Stomach smooth muscle (tissue), 2 donors: Measurements from ENCODE around the gene DNAJB12.
A peak's percentile ranks its signal among the peaks of the same experiment; 100 is the strongest.
"Not testable (repeated sequence)": the region's sequence is repeated elsewhere in the genome, so short reads cannot be mapped to it uniquely, and the experiment has no call there.

Experiments used
- H3K27ac ChIP-seq: one replicate; pipeline ENCODE4 v1.7.0; 2013; ENCODE audit warnings: mild to moderate bottlenecking, low read length, inconsistent platforms
- H3K27me3 ChIP-seq, 2 donors: one replicate each; pipeline ENCODE4 v1.7.0; 2013; ENCODE audit warnings: low read length in 2 of 2; ENCODE audit not compliant: insufficient read depth in 2 of 2, control insufficient read depth in 1 of 2
- H3K36me3 ChIP-seq, 2 donors: one replicate each; pipeline ENCODE4 v1.7.0; 2013; ENCODE audit warnings: low read length in 2 of 2; ENCODE audit not compliant: control insufficient read depth in 2 of 2, insufficient read depth in 2 of 2
- H3K4me1 ChIP-seq: one replicate; pipeline ENCODE4 v1.7.0; 2013; ENCODE audit warnings: low read length; ENCODE audit not compliant: control insufficient read depth, insufficient read depth
- H3K4me3 ChIP-seq, 2 donors: one replicate each; pipeline ENCODE4 v1.7.0; 2013; ENCODE audit warnings: low read length in 2 of 2
- H3K9ac ChIP-seq, 2 donors: one replicate each; pipeline ENCODE4 v1.7.0; 2013; ENCODE audit warnings: low read length in 2 of 2, mild to moderate bottlenecking in 1 of 2
- H3K9me3 ChIP-seq, 2 donors: one replicate each; pipeline ENCODE4 v1.7.0; 2013; ENCODE audit warnings: low read length in 2 of 2; ENCODE audit not compliant: control insufficient read depth in 2 of 2
- donor health status: healthy.
- donor health status: Pancreatic carcinoma.

DNAJB12 gene

DNA sequence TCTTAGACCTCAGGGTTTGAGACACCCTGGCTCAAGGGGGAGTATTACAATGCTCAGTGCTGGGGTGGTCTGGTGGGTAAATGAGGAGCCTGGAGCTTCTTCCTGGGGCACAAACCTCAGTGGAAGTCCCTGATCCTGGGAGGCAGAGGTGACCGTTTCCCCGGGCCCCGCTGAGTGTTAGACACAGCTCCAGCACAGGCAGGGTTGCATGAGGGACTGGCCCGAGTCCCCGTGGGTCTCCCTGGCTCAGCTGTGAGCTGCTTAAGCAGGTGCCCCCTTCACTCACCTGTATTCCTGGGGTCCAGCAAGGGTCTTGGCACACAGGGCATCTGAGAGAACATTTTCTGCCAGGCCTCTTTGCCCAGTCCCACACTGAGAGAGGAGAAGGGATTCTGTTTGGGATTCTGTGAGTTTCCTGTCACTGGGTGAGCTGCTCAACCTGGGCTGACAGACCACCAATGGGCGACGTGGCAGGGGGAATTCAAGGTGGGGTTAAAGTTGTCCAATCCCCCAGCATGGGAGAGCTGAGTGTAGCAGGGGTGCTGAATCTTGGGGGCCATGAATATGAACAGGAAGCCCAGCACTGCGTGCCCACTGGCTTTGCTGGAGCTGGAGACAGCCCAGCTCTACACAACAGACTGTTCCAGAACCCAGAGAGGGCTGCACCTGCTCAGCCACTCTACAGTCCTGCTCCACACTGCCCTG lies 51.1 kb downstream of the DNAJB12 start:
- Histone ChIP-seq H3K27me3 (no peaks in the 10 kb centered on the region), H3K36me3 (no peaks in the 10 kb centered on the region), H3K9me3 (no peaks in the 10 kb centered on the region), H3K27ac (no peak overlapping the region), H3K4me1 (peaks cover 4% of the 10 kb centered on the region), H3K4me3 (no peak overlapping the region), H3K9ac (no peak overlapping the region)

DNA sequence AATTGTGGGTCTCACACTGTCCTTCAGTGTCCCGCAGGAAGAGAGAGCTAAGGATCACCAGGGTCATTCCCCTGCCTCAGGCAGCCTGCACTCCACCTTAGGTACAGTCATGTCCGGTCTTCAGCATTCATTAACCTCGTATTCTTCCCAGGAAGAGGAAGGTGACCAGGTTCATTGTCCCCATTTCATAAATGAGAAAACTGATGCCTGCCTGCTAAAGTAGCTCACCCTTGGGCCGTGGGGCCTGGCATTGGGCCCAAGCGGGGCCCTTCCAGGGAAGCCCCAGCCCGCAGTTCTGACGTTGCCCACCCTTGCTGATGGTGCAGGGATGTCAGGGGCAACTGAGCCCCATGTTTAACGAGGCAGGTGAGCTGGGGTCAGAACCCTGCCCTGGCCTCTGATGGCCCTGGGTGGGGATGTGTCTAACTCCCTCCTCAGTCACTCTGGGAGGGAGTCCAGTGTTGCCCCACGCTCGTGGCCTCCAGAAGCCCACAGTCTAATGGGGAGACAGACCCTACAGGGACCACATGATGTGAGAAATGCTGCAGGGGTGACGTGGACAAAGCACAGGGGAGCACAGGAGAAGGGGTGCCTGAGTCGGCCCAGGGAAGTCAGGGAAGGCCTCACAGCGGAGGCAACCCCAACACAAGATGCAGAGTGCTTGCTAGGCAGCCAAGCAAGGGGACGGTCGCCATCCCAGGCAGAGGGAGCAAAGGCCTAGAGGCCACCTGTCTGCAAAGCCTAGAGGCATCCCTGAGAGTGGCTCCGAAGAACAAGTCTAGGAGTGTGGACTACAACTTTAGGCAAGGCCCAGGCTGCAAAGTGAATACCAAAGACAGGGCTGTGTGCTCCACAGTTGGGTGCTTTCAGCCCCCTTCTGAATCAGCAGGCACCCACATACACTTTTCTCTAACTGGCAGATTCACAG lies 55.9 kb downstream of the DNAJB12 start:
- peak overlapping the region; percentile 89 for H3K27ac ChIP-seq
- H3K36me3 ChIP-seq, result no peaks in the 10 kb centered on the region
- no peaks in the 10 kb centered on the region for H3K27me3 ChIP-seq
- peak overlapping the region; percentile 2 to 66 for H3K9ac ChIP-seq
- no peaks in the 10 kb centered on the region for H3K9me3 ChIP-seq
- H3K4me1 ChIP-seq, result peaks cover 12% of the 10 kb centered on the region
- no peak overlapping the region for H3K4me3 ChIP-seq

DNA sequence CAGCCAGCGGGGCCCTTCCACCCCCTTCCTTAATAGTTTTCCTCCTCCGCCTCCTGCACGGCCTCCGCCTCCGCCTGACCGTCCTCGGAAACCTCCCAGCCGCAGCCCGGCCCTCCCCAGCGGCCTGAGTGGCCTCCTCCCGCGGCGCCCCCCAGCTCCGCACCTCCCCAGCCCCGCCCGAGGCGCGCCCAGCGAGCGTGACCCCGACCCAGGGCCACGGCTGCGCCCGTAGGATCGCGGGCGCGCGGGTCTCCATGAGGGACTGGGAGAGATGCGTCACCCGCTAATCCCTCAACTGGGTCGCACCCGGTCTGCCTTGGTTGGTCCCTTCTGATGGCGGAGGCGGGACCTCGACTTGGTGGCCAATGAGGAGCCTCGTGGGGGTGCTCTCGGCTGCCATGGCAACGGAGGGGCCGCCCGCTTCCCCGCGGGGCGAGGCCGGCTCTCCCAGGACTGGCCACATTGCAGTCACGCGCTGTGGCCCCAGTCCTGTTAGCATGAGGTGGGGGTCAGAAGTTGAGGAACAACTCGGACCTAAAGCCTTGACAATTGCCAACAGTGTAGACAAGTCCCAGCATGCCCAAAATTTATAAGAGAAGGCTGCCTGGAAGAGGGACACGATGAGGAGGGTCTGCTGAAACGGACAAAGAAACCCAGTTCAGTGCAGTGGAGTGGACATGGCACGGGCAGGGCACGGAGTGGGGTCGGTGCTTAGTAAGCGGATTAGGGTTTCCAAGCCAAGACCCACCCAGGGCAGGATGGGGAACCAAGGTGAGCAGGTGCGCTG lies 56.7 kb downstream of the DNAJB12 start:
- Histone ChIP-seq H3K4me1 (peaks cover 12% of the 10 kb centered on the region), H3K27ac (peak overlapping the region; percentile 89), H3K9ac (peak overlapping the region; percentile 92), H3K27me3 (no peaks in the 10 kb centered on the region), H3K4me3 (peak overlapping the region; percentile 87 to 95), H3K9me3 (no peaks in the 10 kb centered on the region), H3K36me3 (no peaks in the 10 kb centered on the region)

DNA sequence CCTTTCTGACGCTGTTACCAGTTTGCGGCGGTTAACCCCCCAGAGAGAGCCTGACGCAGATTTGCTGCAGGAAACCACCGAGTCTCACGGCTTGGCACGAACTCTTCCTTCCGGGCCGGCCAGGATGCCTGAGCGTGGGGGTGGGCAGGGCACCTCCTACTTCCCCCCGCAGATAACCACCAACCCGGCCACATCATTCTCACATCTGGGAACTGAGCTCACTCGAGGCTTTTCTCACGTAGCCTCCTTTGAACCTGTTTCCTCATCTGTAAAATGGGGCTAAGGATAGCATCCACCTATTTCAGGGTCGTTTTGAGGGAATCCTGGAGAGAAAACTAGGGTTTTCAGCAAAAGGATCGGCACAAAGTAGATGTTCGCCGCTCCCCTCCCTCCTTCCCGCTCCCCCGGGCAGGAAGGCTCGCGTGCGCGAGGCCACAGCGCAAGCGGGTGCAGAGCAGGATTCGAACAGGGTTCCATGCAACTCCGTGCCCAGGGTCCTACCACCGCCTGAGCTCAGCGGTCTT lies 57.4 kb downstream of the DNAJB12 start:
- no peaks in the 10 kb centered on the region for H3K36me3 ChIP-seq
- no peaks in the 10 kb centered on the region for H3K9me3 ChIP-seq
- peak overlapping the region; percentile 87 to 95 for H3K4me3 ChIP-seq
- H3K27me3 ChIP-seq, result no peaks in the 10 kb centered on the region
- peak overlapping the region; percentile 92 for H3K9ac ChIP-seq
- peak overlapping the region; percentile 89 for H3K27ac ChIP-seq
- peaks cover 15% of the 10 kb centered on the region for H3K4me1 ChIP-seq

DNA sequence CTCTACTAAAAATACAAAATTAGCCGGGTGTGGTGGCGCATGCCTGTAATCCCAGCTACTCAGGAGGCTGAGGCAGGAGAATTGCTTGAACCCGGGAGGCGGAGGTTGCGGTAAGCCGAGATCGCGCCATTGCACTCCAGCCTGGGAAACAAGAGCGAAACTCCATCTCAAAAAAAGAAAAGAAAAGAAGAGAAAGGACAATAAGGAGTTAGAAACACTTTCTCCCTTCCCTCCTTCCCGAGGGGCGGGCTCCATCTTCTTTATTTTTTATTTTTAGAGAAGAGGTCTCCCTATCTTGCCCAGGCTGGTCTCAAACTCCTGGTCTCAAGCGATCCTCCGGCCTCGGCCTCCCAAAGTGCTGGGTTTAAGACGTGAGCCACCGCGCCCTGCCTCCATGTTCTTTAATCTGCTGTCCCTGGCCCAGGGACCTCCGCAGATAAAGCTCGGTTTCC lies 57.9 kb downstream of the DNAJB12 start:
- not testable (repeated sequence) for H3K27me3 ChIP-seq, H3K9me3 ChIP-seq, H3K36me3 ChIP-seq
- H3K4me3 ChIP-seq, result peak overlapping the region; percentile 87 to 95
- peak overlapping the region; percentile 92 for H3K9ac ChIP-seq
- H3K27ac ChIP-seq, result peak overlapping the region; percentile 89
- H3K4me1 ChIP-seq, result peaks cover 15% of the 10 kb centered on the region

DNA sequence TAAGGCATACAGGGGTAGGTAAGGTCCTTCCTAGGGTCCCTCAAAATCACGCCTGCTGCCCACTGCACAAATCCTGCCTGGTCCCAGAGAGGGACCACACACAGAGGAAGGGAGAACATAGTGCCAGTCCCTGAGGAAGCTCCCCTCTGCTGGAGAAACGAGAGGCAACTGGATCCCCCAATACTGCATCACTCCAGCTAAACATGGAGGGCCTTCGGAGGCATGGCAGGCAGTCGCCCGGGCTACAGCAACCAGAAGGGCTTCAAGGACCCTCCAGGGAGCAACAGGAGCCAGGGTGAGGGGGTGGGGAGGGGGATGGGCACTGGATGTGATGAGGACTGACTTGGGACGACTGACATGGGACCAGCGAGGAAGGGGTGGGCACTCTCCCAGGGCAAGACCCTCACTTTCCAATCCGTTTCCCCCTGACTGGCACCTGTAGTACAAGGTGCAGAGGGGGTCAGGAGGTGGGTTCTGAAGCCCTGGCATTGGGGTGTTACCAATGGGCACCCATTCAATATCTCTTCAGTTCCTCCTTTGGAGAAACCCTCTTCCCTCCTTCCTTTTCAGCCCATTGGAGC lies 59.3 kb downstream of the DNAJB12 start:
- Histone ChIP-seq H3K9ac (no peak overlapping the region), H3K36me3 (no peaks in the 10 kb centered on the region), H3K27ac (no peak overlapping the region)

DNA sequence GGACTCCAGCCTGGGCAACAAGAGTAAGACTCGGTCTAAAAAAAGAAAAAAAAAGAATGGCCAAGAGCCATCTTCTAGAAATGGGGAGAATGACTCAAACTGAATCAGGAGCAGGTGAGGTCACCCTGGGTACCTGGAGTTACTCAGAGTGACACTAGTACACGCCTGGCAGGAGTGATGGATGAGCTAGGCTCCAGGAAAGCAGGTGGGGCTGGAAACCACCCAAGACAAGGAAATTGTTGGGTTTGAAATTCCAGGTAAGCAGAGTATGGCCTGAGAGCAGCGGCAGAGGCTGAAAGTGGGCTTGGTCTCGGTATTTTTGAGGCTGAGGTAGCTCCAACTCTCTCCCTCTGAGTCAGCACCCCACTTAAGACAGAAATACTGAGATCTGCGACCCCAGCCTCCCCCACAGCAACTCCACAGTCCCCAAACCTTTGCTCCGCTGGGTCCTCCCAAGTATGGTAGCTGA lies 62.5 kb downstream of the DNAJB12 start:
- Histone ChIP-seq H3K27ac (no peak overlapping the region), H3K9ac (no peak overlapping the region), H3K9me3 (no peaks in the 10 kb centered on the region), H3K4me3 (no peak overlapping the region), H3K36me3 (no peaks in the 10 kb centered on the region), H3K27me3 (no peaks in the 10 kb centered on the region), H3K4me1 (peaks cover 7% of the 10 kb centered on the region)

More for the DNA sequence above, 59.3 kb downstream of the DNAJB12 start:
- Histone ChIP-seq H3K9me3 (no peaks in the 10 kb centered on the region), H3K27me3 (no peaks in the 10 kb centered on the region), H3K4me3 (no peak overlapping the region), H3K4me1 (peaks cover 15% of the 10 kb centered on the region)

DNA sequence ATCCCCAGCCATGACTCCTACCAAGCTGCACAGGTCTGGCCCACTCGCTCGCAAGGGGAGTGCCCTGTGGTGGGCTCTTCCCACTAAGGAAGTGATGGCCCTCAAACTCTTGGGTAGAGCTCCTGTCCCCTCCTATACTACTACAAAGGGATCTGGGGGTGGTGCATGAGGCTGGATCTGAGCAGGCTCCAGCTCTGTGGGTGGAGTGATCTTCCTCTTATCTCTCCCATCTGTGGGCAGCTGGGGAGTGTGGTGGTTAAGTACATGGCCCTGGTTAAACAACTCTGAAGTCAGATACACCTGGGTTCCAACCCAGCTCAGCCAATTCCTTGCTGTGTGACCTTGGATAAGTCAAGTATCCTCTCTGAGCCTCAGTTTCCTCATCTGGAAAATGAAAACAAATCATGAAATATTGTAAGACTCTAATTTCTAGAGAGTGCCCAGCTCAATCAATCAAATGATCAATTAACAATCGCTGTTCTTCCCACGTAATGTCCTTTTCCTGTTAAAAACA lies 63.6 kb downstream of the DNAJB12 start:
- peaks cover 6% of the 10 kb centered on the region for H3K4me1 ChIP-seq
- H3K4me3 ChIP-seq, result no peak overlapping the region
- no peak overlapping the region for H3K9ac ChIP-seq
- no peaks in the 10 kb centered on the region for H3K27me3 ChIP-seq
- no peaks in the 10 kb centered on the region for H3K9me3 ChIP-seq
- H3K27ac ChIP-seq, result no peak overlapping the region
- H3K36me3 ChIP-seq, result no peaks in the 10 kb centered on the region

DNA sequence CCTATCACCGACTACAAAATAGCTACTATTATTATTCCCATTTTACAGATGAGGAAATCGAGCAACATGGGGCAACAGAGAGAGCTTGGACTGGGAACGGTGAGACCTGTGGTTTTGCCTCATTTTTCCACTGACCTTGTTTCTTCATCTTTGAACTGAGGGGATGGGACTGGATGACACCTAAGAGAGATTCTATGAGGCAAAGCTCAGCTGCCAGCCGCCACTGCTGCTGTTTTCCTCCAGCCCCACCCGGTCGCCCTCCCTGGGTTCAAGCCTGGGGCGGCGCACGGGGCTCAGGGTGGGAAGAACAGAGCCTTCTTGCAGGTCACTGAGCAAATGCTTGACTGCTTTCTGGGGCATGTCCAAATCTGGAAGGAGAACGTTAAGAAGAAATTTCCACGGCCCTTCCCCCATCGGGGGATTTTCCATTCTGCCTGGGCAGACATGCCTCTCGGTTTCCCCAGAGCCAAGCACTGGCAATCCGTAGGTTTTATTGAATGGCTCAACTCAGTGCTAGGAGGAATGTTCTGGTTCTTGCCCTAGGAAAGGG lies 68.7 kb downstream of the DNAJB12 start:
- Histone ChIP-seq H3K9me3 (no peaks in the 10 kb centered on the region), H3K27ac (no peak overlapping the region), H3K4me3 (peak overlapping the region in 1 of 2 donors; percentile 35), H3K27me3 (no peaks in the 10 kb centered on the region), H3K9ac (no peak overlapping the region), H3K36me3 (no peaks in the 10 kb centered on the region), H3K4me1 (peaks cover 5% of the 10 kb centered on the region)
